IPS-18c (cell line): Measurements from ENCODE around the gene LTBP1.

Experiments
- H3K4me3 ChIP-seq: 2 replicates; pipeline ENCODE4 v1.7.0; 2013; ENCODE audit warnings: low read depth, mild to moderate bottlenecking, low read length, moderate library complexity; ENCODE audit not compliant: insufficient read depth
- H3K9me3 ChIP-seq: one replicate; pipeline ENCODE4 v1.6.1; 2013; ENCODE audit warnings: mild to moderate bottlenecking, low read length, moderate library complexity; ENCODE audit not compliant: control insufficient read depth, insufficient read depth

LTBP1 gene

DNA sequence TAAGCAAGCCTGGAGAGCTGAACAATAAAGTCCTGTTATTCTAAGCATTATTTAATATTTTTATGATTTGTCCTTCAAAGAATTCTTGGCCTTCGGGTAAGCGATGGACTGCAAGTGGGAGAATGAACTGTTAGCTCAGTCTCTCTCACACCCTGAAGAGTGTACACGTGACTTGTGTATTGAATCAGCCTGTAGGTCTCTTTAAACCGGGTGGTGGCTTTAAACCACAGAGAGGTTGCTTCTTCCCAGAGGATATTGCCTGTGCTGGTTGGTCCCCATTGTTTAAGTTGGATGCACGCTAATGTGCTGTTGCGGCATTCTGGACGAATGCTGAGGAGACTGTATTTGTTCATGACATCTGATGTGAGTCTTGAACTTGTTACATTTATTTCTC, 183.3 kb downstream of the LTBP1 start:
- Histone ChIP-seq H3K9me3 (no peaks in the 10 kb centered on the region), H3K4me3 (no peak overlapping the region)

GRCh38 chr2:33130544-33130943, 183.8 kb downstream of the LTBP1 start:
- no peak overlapping the region for H3K4me3 ChIP-seq
- H3K9me3 ChIP-seq, result no peaks in the 10 kb centered on the region

DNA sequence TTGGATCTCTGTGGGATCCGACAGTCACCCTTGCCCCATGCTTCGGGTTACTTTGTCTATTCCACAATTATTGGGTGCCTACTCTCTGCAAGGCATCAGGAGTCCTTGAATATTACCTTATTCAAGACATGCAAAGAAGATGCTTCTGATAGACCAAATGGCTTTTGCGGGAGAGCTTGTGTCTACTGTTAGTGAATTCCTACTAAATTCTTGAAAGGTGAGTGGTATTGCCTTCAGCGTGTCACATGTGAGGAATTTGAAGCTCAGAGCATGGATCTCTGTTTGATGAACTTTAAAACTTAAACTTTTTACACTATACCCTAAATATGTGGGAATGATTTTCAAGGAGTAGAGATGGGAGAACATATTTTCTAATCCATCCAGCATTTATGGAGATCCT, 184.4 kb downstream of the LTBP1 start:
- Histone ChIP-seq H3K4me3 (no peak overlapping the region), H3K9me3 (no peaks in the 10 kb centered on the region)

DNA sequence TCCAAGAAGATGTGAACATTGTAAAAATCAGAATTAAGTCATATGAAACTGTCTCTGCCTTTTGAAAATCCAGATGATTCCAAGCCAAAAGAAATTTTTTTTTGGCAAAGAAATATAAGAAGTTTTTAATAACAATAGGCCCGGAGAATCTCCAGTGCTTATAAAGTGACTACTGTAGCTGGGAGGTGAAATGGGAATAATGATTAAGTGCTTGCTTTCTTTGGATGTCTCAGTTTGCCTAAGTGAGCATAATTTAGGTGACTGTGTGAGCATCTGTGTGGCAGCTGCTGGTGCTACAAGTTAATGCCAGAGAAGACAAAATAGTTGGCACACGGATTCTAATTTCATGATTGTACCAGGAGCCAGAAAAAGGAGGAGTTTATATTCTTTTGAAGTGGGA, 185.0 kb downstream of the LTBP1 start:
- Histone ChIP-seq H3K4me3 (no peak overlapping the region), H3K9me3 (no peaks in the 10 kb centered on the region)

DNA sequence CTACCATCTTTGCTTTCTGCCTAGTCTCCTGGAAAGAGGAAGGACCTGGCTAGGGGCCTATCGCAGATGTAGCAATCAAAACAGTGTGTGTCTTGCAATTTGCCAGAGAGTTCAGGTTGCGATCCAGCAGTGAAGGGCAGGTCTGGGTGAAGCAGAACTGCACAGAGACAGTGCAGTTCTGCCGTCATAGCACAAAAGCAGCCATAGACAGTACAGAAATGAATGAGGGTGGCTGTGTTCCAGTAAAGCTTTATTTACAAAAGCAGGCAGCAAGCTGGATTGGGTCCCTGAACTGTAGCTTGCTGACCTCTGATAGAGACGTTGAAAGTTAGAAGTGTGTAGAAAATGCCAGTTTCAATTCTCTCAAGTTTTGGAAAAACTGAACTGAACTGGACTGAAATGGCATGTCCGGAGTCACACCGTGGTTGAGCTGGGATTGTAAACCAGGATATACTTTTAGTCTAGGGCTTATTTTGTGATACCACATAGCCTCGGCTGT, 186.8 kb downstream of the LTBP1 start:
- no peak overlapping the region for H3K4me3 ChIP-seq
- no peaks in the 10 kb centered on the region for H3K9me3 ChIP-seq

- no peak overlapping the region for H3K4me3 ChIP-seq
- H3K9me3 ChIP-seq, result no peaks in the 10 kb centered on the region
Measured at GRCh38 chr2:33134086-33134771, 187.5 kb downstream of the LTBP1 start.

DNA sequence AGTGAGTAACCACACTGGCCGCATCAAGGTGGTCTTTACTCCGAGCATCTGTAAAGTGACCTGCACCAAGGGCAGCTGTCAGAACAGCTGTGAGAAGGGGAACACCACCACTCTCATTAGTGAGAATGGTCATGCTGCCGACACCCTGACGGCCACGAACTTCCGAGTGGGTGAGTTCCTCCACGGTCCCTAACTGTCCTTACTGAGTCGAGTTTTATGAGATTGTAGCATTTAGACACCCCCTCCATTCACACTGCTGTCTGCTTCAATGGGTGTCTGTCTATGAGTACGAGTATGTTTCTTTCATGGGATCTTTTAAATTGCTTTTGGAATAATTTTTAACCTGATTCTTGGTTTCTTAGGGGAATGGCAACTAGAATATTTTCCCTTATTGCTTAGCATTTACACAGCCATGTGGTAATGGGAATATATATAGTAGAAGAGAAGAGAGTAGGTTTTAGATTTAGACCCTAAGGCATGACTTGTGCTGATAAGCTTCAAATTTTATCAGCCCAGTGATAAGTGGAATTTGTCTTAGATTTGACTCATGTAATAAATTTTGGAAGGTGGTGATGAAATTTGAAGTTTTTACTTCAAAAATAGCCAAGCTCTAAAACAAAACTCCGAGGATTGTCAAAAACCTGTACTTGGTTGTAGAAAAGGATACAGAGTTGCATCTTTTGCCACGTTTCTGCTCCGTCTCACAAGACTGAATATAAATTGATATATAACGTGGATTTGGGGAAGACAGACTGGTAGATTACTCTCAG, 188.2 kb downstream of the LTBP1 start:
- H3K9me3 ChIP-seq, result no peaks in the 10 kb centered on the region

GRCh38 chr2:33135645-33136044, 188.9 kb downstream of the LTBP1 start:
- Histone ChIP-seq H3K4me3 (no peak overlapping the region), H3K9me3 (no peaks in the 10 kb centered on the region)

More for the DNA sequence above, 188.2 kb downstream of the LTBP1 start:
- no peak overlapping the region for H3K4me3 ChIP-seq

GRCh38 chr2:33136056-33136455, 189.3 kb downstream of the LTBP1 start:
- H3K9me3 ChIP-seq, result no peaks in the 10 kb centered on the region
- H3K4me3 ChIP-seq, result no peak overlapping the region

- H3K4me3 ChIP-seq, result no peak overlapping the region
- H3K9me3 ChIP-seq, result no peaks in the 10 kb centered on the region
Measured at GRCh38 chr2:33136566-33136965, 189.8 kb downstream of the LTBP1 start.

DNA sequence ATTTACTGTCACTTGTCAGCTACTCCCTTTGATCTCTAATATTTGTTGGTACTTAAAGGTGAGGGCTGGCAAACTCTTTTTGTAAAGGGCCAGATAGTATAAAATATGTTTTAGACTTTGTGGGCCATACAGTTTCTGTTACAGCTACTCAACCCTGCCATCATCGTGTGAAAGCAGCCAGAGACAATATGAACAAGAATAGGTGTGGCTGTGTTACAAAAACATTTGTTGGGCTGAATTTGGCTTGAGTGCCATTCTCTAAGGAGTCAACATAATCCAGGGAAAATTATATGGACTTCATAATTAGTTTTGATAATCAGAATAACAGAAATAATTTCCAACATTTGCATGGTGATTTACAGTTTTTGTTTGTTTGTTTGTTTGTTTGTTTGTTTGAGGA, 190.6 kb downstream of the LTBP1 start:
- Histone ChIP-seq H3K9me3 (no peaks in the 10 kb centered on the region), H3K4me3 (no peak overlapping the region)

DNA sequence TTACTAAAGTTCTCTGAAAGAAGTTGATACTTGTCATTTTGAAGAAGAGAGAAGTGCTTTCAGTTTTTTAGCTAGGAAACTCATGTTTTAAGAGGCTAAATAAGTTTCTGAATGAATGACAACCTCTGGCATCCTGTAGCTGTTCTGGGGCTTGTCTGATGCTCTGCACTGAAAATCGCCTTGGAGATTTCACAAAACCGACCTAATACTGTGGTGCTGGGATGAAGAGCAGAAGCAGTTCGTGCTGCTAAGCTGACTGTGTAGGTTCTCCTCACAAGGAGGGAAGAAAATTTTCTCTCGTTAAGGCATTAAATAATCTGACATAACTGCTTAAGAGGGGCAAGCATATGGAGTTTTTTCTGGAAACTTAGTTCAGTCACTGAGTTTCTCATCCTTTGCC, 193.2 kb downstream of the LTBP1 start:
- Histone ChIP-seq H3K9me3 (no peaks in the 10 kb centered on the region), H3K4me3 (no peak overlapping the region)

DNA sequence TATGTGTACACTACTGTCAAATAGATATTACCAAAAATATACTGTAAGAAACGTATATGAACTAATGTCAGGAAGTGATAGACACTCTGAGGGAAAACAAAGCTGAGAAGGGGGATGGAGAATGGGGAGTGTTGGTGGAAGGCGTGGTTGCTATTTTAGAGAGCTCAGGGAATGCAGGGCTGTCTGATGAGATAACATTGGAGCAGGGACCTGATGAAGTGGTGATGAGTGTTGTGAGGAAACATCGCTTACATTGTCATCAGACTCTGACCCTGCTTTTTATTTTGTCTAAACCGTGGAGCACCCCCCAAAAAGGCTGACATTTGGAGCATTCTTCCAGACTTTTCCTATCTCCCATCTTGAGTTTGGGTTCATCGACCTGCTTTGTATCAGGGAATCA, 194.7 kb downstream of the LTBP1 start:
- Histone ChIP-seq H3K9me3 (no peaks in the 10 kb centered on the region), H3K4me3 (no peak overlapping the region)

GRCh38 chr2:33142810-33143209, 196.1 kb downstream of the LTBP1 start:
- H3K4me3 ChIP-seq, result no peak overlapping the region
- no peaks in the 10 kb centered on the region for H3K9me3 ChIP-seq

DNA sequence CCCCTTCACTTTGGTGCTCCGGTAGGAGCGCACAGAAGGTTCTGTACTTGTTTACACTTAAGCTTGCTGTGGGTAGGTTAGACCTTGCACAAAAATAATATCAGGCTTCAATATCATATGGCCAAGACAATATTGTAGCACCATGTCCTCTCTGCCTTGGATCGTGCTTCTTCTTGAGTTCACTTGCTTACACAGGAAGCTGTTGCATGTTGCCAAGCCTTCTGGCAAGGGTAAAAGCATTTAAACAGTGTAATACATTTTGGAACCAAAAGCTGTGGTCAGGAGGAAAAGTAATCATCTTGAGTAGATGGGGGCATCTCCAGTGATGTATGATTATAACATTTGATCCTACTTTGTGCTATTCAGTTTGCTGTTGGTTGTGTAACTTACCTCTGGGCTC, 197.5 kb downstream of the LTBP1 start:
- H3K4me3 ChIP-seq, result no peak overlapping the region
- no peaks in the 10 kb centered on the region for H3K9me3 ChIP-seq

DNA sequence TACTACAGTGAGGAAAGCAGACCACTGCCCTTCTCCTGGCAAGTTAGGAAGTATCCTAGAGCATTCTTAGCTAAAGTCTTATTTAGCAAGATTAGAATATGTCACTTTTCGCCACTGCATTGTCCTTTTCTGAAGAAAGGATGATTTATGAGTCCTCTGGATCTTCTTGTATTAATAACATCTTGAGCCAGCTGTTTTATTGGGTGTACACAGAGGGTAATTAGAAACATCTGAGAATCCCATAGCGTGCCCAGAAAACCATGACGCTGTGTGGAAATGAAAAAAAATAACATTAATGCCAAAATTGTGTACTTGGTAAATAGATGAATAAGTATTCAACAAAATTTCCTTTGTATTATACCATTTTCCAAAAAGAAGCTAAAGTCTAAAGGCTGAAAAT, 198.7 kb downstream of the LTBP1 start:
- Histone ChIP-seq H3K4me3 (no peak overlapping the region), H3K9me3 (no peaks in the 10 kb centered on the region)

DNA sequence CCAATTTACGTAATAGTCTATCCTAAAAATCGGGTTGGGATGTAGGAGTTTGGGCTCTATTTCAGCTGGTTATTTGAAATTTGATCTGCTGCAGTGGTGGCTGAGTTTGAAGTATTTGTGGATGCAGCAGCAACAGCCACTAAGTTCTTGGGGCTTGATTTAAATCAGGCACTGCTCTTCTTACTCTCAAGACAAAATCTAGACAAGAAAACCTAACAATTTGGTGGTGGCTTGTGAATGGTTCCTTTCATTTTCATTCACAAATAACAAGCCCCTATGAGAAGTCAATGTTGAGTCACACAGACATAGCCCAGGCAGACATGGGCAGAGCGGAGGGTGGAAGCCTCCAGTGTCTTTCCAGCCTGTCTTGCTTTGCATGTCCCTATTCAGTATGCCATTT, 199.3 kb downstream of the LTBP1 start:
- no peak overlapping the region for H3K4me3 ChIP-seq
- H3K9me3 ChIP-seq, result no peaks in the 10 kb centered on the region

- no peaks in the 10 kb centered on the region for H3K9me3 ChIP-seq
- H3K4me3 ChIP-seq, result no peak overlapping the region
Measured at GRCh38 chr2:33153008-33153407, 206.3 kb downstream of the LTBP1 start.
